Tibial nerve (tissue), 4 donors: ENCODE results near the gene OR2AJ1.

Source experiments
- EP300 ChIP-seq, 2 donors: sonication (generic); formaldehyde crosslinking; IDR thresholded peaks; one replicate each; pipeline ENCODE4 v1.6.1; 2017; ENCODE audit warnings: antibody characterized with exemption in 2 of 2, mild to moderate bottlenecking in 1 of 2
- POLR2A ChIP-seq, 2 donors: fragments of 450-650 bp; IDR thresholded peaks; one replicate each; pipeline ENCODE4 v1.6.1; 2017; ENCODE audit warnings: antibody characterized with exemption in 2 of 2, mild to moderate bottlenecking in 2 of 2, moderate library complexity in 2 of 2
- TF ChIP-seq, protein P1 (sequence below), 5 experiments: fragments of 200-600 bp in 3 of 5; fragments of 450-650 bp in 2 of 5; sonication (generic) in 3 of 5; IDR thresholded peaks; one replicate each; pipeline ENCODE4 v1.5.1; 2016 to 2019; ENCODE audit warnings: antibody characterized with exemption in 5 of 5, mild to moderate bottlenecking in 3 of 5, moderate library complexity in 2 of 5

DNA sequence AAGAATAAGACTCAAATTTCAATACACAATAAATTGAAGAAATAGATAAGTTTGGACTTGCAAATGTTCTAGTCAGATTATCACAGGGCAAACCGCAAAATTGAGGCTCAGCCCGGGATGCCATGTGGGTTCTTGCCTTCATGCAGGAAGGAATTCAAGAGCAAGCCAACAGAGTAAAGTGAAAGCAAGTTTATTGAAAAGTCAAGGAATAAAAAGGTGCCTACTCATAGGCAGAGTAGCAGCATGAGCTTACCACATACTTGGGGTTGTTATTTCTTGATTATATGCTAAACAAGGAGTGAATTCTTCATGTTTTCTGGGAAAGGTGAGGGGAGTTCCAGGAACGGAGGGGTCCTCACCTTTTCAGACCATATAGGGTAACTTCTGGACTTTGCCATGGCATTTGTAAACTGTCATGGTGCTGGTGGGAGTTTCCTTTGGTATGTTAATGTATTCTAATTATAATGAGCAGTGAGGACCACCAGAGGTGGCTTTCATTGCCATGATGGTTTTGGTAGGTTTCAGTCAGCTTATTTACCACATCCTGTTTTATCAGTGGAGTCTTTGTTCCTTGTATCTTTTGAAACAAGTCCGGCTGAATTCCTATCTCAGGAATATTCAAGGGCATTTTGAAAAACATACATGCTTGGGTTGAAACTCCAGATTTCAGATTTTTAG lies 38.4 kb downstream of the OR2AJ1 start:
- TF ChIP-seq, protein P1, sequence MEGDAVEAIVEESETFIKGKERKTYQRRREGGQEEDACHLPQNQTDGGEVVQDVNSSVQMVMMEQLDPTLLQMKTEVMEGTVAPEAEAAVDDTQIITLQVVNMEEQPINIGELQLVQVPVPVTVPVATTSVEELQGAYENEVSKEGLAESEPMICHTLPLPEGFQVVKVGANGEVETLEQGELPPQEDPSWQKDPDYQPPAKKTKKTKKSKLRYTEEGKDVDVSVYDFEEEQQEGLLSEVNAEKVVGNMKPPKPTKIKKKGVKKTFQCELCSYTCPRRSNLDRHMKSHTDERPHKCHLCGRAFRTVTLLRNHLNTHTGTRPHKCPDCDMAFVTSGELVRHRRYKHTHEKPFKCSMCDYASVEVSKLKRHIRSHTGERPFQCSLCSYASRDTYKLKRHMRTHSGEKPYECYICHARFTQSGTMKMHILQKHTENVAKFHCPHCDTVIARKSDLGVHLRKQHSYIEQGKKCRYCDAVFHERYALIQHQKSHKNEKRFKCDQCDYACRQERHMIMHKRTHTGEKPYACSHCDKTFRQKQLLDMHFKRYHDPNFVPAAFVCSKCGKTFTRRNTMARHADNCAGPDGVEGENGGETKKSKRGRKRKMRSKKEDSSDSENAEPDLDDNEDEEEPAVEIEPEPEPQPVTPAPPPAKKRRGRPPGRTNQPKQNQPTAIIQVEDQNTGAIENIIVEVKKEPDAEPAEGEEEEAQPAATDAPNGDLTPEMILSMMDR (IDR thresholded peaks at IDR 0.05) = no peak
- TF ChIP-seq POLR2A (IDR thresholded peaks at IDR 0.05) (no peak), EP300 (IDR thresholded peaks at IDR 0.05) (no peak)
